Stimulated activated CD4-positive, alpha-beta T cell treated with anti-CD3 and anti-CD28 coated beads, Interleukin-2, amount 100 ng/mL, for 24 hours (primary cell): ENCODE results near the gene IQSEC1.

Experiments
- DNase-seq, 2 donors: peaks; one replicate each; pipeline ENCODE4 v3.0.0-alpha.2; 2020

Gene IQSEC1

GRCh38 chr3:12948891-12949711, 124.1 kb downstream of the IQSEC1 start:
- DNase-seq, result peak; percentile 41 to 42

GRCh38 chr3:12948371-12948770, 124.9 kb downstream of the IQSEC1 start:
- no peak for DNase-seq

- no peak for DNase-seq
Observed at GRCh38 chr3:12947504-12948369, 125.5 kb downstream of the IQSEC1 start.

- no peak for DNase-seq
Observed at GRCh38 chr3:12946649-12947316, 126.4 kb downstream of the IQSEC1 start.

GRCh38 chr3:12946251-12946648, 127.0 kb downstream of the IQSEC1 start:
- no peak for DNase-seq

GRCh38 chr3:12944849-12945248, 128.4 kb downstream of the IQSEC1 start:
- no peak for DNase-seq

GRCh38 chr3:12944413-12944812, 128.8 kb downstream of the IQSEC1 start:
- no peak for DNase-seq

GRCh38 chr3:12943124-12944021, 129.9 kb downstream of the IQSEC1 start:
- DNase-seq, result no peak

- DNase-seq, result no peak
Observed at GRCh38 chr3:12941495-12942023, 131.7 kb downstream of the IQSEC1 start.

GRCh38 chr3:12940854-12941253, 132.4 kb downstream of the IQSEC1 start:
- no peak for DNase-seq

- DNase-seq, result no peak
Observed at GRCh38 chr3:12939137-12939536, 134.1 kb downstream of the IQSEC1 start.

GRCh38 chr3:12938258-12938711, 134.9 kb downstream of the IQSEC1 start:
- no peak for DNase-seq

- no peak for DNase-seq
Observed at GRCh38 chr3:12935861-12936830, 137.1 kb downstream of the IQSEC1 start.

GRCh38 chr3:12935023-12935860, 138.0 kb downstream of the IQSEC1 start:
- no peak for DNase-seq

- no peak for DNase-seq
Observed at GRCh38 chr3:12934431-12934830, 138.8 kb downstream of the IQSEC1 start.

- no peak for DNase-seq
Observed at GRCh38 chr3:12933901-12934300, 139.3 kb downstream of the IQSEC1 start.

- DNase-seq, result no peak
Observed at GRCh38 chr3:12932754-12933153, 140.5 kb downstream of the IQSEC1 start.

GRCh38 chr3:12932347-12932746, 140.9 kb downstream of the IQSEC1 start:
- DNase-seq, result no peak

GRCh38 chr3:12931273-12931905, 141.8 kb downstream of the IQSEC1 start:
- DNase-seq, result no peak
